ENCODE data around the gene SAMD9L. TPM values are rescaled to one million over a fixed set of nuclear protein-coding genes. Genes with fewer than 3 reads are reported as not detected.

The SAMD9L gene
- total and polyA plus RNA-seq, 2 donors from 2014 or later = 4.5 to 14.9 TPM

- intact Hi-C loops (cut with DNase I) = no loop called here
- no peak for FAIRE-seq
- no peaks in the 10 kb centered on the region for H3K36me3 ChIP-seq (ENCODE audit: control insufficient read depth in 2 of 3, insufficient read depth in 3 of 3, low read length in 3 of 3)
Observed at GRCh38 chr7:93188870-93189634, 40.9 kb upstream of the SAMD9L start.

GRCh38 chr7:93185303-93186027, 37.3 kb upstream of the SAMD9L start:
- Histone ChIP-seq H3K9ac (ENCODE audit: low read length in 3 of 3) (no peak overlapping the region), H3K9me3 (ENCODE audit: control insufficient read depth in 2 of 3, insufficient read depth in 1 of 3, low read length in 3 of 3) (no peaks in the 10 kb centered on the region), H3K4me1 (ENCODE audit: control insufficient read depth in 2 of 3, insufficient read depth in 2 of 3, low read depth in 1 of 3, low read length in 3 of 3) (no peaks in the 10 kb centered on the region), H3K36me3 (ENCODE audit: control insufficient read depth in 2 of 3, insufficient read depth in 3 of 3, low read length in 3 of 3) (no peaks in the 10 kb centered on the region), H3K27ac (ENCODE audit: low read depth in 2 of 2, low read length in 2 of 2) (no peak overlapping the region), H3K27me3 (ENCODE audit: control insufficient read depth, insufficient read depth, low read length) (no peaks in the 10 kb centered on the region), H3K4me3 (ENCODE audit: low read length in 3 of 3) (no peak overlapping the region)
- intact Hi-C loops (cut with DNase I) = no loop called here
- no peak for FAIRE-seq
- TF ChIP-seq CTCF (IDR thresholded peaks at IDR 0.05; ENCODE audit: borderline replicate concordance, extremely low read depth, insufficient read depth) = no peak
- DNase-seq = no peak

More at GRCh38 chr7:93188870-93189634, 40.9 kb upstream of the SAMD9L start:
- no peaks in the 10 kb centered on the region for H3K9me3 ChIP-seq (ENCODE audit: control insufficient read depth in 2 of 3, insufficient read depth in 1 of 3, low read length in 3 of 3)
- H3K9ac ChIP-seq (ENCODE audit: low read length in 3 of 3) = no peak overlapping the region
- no peaks in the 10 kb centered on the region for H3K27me3 ChIP-seq (ENCODE audit: control insufficient read depth, insufficient read depth, low read length)
- H3K4me3 ChIP-seq (ENCODE audit: low read length in 3 of 3) = no peak overlapping the region
- no peak overlapping the region for H3K27ac ChIP-seq (ENCODE audit: low read depth in 2 of 2, low read length in 2 of 2)
- no peak for DNase-seq
- TF ChIP-seq CTCF (IDR thresholded peaks at IDR 0.05; ENCODE audit: borderline replicate concordance, extremely low read depth, insufficient read depth) = no peak
- no peaks in the 10 kb centered on the region for H3K4me1 ChIP-seq (ENCODE audit: control insufficient read depth in 2 of 3, insufficient read depth in 2 of 3, low read depth in 1 of 3, low read length in 3 of 3)

DNA sequence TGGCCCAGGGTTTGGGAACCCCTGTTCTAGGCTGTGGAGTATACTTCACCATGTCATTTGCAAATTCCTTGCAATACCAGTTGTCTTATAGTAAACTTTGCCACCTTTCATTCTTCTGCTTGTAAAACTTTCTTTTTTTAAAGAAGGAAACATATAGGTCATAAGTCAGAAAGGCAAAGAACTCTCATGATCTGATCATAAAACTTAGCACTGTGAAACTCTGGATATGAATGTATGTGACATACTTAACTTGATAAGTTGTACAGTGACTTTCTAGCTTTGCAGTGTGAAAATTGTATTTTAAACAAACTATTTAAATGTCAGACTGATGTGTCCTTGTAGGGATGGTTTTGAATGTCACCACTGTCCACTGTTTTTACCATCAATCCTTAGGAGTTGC, 31.0 kb upstream of the SAMD9L start:
- Histone ChIP-seq H3K4me1 (ENCODE audit: control insufficient read depth in 2 of 3, insufficient read depth in 2 of 3, low read depth in 1 of 3, low read length in 3 of 3) (no peaks in the 10 kb centered on the region), H3K36me3 (ENCODE audit: control insufficient read depth in 2 of 3, insufficient read depth in 3 of 3, low read length in 3 of 3) (no peaks in the 10 kb centered on the region), H3K27ac (ENCODE audit: low read depth in 2 of 2, low read length in 2 of 2) (no peak overlapping the region), H3K9me3 (ENCODE audit: control insufficient read depth in 2 of 3, insufficient read depth in 1 of 3, low read length in 3 of 3) (no peaks in the 10 kb centered on the region), H3K4me3 (ENCODE audit: low read length in 3 of 3) (no peak overlapping the region), H3K9ac (ENCODE audit: low read length in 3 of 3) (no peak overlapping the region), H3K27me3 (ENCODE audit: control insufficient read depth, insufficient read depth, low read length) (no peaks in the 10 kb centered on the region)
- no peak for TF ChIP-seq CTCF (IDR thresholded peaks at IDR 0.05; ENCODE audit: borderline replicate concordance, extremely low read depth, insufficient read depth)
- no peak for DNase-seq
- no peak for FAIRE-seq
- intact Hi-C loops (cut with DNase I) = no loop called here

Measured in kidney (tissue), 14 donors.